COR-L47 (cell line): Measurements from ENCODE around the gene KCNA10.
"Not testable (repeated sequence)": the region's sequence is repeated elsewhere in the genome, so short reads cannot be mapped to it uniquely, and the experiment has no call there.

Experiments
- DNase-seq: peaks from one replicate; lab custom pipeline; 2025; lab: John Stamatoyannopoulos, UW

Gene KCNA10

DNA sequence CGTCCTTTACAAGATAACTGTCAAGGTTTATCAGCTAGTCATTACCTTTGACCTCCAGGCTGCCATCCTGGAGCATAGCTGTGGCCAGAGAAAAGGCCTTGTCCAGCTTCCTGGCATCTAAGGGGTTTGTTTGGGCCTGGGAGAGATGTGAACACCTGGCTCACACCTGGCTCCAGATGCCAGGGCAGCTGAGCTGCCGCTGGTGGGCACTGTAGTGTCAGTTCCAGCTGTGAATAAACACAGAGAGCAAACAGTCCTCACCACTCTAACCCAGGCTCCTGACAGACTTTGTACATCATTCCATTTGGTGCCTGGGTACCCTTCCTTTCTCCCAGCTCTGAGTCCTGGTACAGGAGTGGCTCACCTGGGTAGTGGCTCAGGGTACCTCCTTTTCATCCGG, 14.3 kb upstream of the KCNA10 start:
- DNase-seq: peak; percentile 29

DNA sequence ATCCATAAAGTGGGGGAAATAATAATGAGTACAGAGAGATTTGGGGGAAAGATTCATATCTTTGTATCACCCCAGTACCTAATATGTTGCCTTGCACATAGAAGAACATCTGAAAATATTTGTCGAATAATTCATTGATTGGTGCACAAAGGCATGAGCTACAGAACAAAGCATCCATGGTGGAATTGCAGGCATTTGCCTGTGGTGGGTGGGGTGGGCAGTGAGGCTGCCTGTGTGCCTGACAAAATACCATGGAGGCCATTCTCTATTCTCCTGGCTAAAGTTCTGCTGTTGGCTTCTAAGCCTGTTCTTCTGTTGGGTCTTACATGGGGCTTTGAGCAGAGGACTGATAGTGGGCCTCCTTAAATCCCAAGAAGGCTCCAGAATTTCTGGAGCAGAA, 10.0 kb upstream of the KCNA10 start:
- DNase-seq: no peak

DNA sequence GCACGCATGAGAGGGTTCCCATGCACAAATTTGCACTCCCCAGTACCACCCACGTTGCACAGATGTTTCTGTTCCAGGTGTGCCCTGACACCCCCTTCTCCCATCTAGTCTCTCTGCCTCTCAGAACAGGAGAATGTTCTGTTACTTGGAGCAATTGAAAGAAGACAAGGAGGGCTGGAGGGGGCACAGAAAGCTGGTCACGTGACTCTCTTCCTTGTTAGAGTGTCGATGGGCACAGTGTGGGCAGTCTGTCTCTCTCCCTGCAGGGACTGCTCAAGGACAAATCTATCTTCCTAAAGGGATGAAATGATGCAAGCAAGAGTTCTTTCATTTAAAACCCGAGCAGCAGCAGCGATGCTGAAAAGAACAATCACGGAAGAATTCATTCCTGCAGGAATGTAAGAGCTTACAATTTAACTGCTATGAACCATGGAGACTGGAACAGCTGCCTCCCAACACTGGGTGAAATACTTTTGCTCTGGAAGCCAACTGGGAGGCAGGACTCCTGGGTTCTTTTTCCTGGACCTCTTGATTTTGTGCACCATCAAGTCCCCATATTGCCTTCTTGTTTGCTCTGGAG, 7.3 kb upstream of the KCNA10 start:
- DNase-seq: no peak

DNA sequence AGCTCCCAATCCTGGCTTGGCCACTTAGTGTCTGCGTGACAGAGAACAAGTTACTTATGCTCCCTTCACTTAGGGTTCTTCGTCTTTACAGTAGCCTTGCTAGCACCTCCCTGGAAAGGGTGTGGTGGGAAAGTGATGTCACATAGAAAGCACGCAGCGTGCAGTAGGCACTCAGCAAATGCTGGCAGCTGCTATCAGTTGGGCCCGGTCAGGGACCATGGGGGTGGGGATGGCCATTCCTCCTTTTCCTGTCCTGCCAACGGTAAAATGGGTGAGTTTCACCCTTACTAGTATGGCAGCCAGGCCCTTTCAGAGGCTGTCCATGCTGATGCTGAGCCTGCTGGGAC, 6.2 kb upstream of the KCNA10 start:
- no peak for DNase-seq

DNA sequence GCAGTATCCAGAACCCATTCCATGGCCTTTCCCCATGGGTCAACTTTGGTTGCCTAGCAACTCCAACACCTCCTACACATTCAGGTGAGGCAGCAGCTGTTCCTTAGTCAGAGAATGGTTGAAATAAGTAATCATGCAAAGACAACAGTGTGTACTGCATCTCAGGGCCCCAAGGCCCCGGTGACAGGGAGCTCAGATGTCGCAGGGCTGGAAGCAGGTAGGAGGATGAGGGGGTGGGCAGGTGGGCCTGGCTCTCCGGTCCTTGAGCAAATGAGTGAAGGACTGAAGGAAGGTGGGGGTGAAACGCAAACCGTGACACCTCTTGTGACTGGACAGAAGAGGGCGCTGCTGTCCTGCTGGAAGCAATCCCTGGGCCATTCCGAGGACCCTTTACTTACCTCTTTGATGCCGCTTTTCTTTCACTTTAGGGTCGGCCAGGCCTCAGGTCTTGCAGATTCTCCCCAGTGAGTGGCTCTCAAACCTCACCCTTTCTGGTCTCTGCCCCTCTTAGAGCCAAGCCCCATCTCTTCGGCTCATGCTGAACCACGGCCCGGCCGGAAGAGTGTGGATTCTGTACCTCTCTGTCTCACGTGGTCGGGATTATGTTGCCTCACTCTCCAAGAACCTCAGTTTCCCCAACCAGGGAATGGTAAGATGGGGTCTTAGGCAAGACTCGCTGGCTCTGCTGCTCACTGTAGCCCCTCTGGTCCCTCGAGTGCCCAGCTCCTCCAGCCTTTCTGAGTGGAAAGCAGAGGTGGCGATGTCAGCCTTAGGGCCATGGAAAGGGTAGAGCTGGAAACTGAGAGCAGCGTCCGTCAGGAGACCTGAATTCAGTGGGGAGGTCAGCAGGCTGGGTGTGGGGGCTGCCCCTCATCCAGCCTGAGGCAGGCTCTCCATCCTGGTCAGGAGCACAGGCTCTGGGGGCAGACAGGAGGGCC, 5.6 kb upstream of the KCNA10 start:
- peak; percentile 67 for DNase-seq

DNA sequence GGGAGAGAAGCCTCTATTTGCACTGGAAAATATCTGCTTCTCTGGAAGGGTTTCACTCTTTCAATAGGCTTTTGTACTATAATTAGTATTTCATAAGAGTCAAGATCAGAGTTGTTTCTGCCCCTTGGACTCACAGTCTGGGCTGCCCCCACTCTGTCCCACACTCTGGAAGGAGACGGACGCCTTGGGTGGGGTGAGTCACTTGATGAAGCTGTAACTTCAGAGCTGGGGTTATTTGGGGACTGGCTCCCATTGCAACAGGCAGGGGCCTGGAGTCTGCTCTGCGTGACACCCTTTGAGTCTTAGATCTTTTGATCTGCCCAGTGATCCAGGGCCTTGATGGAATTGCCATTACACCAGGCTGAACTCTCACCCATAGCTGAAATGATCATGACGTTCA, 4.0 kb upstream of the KCNA10 start:
- DNase-seq: no peak

DNA sequence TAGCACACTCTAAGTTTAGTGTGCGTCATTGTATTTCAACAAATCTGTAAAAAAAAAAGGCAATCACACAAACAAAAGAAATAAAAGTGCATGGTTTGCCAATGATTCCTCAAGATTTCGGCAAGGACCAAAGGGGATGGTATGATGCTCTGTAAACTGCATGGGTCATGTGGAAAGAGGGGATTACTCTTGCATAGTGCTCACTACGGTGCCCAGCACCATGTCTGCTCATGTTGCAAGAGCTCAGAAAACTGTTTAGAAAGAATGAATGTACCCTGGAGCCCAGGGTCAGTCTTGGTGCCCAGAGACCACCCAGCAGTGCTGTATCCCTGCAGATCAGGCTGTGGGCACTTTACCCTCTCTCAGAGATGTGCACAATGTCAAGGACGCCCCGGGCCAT, 3.6 kb upstream of the KCNA10 start:
- DNase-seq: no peak

DNA sequence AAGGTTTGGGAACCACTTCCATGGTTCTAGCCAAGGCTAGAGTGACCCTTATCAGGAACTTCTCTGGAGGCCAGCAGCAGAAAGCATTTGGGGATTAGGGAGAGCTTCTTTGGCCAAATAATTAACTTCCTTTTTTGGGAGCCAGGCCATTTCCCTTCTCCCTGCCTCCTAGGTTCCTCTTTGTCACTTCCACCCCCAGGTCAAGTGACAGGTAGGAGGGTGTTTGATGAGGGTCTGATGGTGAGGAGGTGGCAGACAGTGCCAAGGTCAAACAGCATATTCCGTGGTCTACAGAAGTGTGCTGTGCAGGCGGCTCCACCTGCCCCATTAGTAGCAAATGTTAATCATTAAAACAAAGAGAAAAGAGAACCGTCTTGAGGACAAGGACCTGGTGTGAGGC, 1.9 kb upstream of the KCNA10 start:
- DNase-seq: no peak

DNA sequence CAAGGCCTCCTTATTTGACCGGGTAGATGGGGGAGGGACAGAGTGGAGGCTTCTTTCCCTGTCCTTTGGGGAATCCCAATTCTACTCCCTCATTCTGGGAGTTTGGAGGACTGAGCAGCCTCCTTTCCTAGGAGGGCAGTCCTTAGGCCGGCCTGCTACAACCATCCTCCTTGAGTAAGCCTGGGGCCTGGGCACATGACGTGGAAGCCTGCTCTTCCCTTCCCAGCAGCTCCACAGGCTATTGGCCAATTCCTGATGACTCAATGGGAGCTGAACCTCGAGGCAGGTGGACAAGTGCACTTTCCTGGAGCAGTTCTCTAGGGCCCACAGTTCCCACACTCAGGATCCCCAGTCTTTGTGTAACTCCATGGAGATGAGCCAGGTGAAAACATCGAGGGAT, 3.1 kb downstream of the KCNA10 start:
- DNase-seq: no peak

DNA sequence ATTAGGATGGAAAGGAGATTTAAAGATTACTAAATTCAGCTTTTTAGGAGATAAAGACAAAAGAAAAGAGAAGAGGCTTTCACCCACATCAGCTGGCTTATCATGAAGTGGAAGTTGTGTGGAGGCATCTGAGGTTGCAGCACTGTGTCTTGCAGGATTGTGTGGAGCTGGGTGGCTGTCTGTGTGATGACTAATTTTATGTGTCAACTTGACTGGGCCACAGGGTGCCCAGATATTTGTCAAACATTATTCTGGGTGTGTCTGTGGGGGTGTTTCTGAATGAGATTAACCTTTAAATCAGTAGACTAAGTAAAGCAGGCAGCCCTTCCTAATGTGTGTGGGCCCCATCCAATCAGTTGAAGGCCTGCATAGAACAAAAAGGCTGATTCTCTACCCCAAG, 3.9 kb downstream of the KCNA10 start:
- DNase-seq: no peak

DNA sequence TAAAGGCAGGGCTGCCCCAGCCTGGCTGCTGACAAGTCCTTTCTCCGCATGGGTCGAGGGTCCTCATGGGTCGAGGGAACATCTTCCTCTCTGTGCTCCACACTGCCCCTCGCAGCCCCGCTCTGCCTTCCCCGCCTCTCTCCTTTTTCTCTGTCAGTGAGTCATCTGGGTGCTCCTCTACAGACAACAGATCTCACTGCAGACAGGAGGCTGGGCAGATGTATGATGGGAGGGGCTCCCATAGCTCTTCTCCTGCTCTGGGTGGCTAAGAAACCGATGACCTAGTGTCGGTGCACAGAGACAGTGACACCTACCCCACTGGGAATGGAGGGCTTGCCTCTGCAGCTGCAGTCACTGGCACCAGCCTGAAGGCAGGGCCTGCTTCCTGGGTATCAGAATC, 5.5 kb downstream of the KCNA10 start:
- DNase-seq: no peak

DNA sequence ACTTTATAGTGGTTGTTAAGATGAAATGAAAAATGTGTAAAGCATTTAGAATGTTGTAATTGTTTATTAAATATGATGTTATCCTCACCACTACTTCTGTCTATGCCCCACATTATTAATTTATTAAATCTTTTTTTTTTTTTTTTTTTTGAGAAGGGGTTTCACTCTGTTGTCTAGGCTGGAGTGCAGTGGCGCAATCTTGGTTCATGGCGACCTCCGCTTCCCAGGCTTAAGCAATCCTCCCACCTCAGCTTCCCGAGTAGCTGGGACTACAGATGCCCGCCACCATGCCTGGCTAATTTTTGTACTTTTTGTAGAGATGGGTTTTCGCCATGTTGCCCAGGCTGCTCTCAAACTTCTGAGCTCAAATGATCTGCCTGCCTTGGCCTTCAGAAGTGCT, 7.5 kb downstream of the KCNA10 start:
- DNase-seq: no peak

DNA sequence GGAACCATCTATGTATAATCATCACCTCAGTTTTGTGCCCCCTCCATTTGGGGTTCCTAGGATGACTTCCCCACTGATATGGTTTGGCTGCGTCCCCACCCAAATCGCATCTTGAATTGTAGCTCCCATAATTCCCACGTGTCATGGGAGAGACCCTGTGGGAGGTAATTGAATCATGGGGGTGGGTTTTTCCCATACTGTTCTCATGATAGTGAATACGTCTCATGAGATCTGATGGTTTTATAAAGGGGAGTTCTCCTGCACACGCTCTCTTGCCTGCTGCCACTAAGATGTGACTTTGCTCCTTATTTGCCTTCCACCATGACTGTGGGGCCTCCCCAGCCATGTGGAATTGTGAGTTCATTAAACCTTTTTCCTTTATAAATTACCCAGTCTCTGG, 8.1 kb downstream of the KCNA10 start:
- DNase-seq: not testable (repeated sequence)

DNA sequence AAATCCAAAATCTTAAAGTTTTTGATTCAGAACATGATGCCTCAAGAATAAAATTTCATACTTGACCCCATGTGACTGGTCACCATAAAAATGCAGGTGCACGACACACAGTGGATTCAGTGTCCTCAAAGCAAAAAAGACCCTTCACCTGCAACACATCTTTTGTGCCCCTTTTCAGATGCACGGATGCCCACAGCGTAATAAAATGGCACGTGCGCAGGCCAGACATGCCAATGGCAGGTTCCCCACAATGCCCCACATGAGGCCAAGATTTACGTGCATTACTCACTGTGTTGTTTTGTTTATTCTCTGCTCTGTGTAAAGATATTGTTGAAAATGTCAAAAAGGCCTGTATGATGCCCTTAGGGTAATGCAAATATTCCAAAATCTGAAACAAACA, 9.3 kb downstream of the KCNA10 start:
- DNase-seq: no peak

DNA sequence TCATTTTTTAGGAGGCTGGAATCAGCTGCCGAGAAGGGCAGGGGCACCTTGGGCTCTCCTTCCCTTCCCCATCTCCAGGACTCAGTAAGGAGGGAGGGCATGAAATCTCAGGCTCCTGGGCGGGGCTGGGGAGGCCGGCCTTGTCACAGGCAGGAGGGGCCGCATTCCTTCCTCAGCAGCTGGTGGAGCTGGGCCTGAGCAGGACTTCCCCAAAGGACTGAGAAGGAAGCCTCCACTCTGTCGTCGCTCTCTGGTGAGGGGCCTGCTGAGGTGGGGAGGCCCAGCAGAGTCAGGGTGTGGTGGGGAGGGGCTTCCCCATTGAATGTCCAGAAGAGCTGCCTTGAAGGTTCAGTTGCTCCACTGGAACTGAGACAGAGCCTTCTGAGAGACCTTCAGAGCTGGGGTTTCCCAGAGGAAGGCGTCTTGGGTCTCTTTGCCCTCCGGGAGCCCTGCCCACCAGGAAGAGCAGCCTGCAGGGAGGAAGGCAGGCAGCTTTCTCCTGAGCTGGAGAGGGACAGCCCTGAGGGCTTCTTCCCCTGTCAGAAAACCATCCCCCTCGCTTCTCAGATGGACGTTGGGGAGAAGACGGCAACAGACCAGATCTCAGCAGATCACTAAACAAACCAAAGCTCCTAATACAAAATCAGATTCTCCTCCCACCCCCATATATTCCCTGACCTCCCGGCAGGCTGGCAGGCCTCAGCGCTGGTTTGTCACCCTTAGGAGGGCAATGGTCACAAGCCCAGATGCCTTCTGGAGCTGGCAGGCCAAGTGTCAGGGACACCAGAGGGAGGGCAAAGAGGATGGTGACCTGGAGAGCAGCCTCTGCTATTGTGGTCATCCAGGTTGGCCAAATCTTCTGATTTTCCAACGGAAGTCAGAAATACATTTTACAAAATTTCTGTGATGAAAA, 10.7 kb downstream of the KCNA10 start:
- DNase-seq: no peak

DNA sequence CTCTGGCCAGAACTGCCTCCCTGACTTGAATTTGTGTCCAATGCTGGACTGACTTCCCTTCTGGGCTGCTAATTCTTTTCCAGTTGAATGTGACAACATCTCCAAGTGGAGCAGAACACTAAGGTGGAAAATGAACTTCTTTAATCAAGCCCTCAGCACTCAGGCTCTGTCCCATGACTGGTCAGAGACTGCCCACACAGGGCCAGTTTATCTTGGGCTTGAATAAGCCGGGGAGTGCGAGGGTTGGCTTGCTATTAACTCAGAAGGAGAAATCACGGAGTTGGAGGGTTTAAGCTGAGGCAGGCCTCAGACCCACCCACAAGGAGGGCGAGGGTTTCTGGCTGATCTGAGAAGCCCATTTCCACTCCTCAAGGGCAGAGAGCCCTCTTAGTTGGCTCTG, 12.4 kb downstream of the KCNA10 start:
- no peak for DNase-seq

DNA sequence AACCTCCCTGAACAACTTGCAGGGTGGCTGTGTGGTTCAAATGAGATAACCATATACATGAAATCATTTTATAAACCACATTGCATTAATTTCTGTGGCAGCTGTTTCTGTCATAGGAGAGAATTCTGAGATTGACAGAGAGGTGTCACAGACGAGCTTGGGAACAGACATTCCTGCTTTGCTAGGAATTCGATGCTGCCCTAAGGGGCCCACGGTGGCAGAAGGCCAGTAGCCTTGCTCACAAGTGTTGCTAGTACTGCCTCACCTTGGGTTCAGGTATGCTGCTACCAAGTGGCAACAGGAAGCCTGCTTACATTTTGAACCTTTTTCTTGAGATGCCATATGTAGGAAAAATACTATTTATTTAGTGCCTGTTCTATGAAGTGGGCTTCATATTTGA, 13.4 kb downstream of the KCNA10 start:
- DNase-seq: no peak

DNA sequence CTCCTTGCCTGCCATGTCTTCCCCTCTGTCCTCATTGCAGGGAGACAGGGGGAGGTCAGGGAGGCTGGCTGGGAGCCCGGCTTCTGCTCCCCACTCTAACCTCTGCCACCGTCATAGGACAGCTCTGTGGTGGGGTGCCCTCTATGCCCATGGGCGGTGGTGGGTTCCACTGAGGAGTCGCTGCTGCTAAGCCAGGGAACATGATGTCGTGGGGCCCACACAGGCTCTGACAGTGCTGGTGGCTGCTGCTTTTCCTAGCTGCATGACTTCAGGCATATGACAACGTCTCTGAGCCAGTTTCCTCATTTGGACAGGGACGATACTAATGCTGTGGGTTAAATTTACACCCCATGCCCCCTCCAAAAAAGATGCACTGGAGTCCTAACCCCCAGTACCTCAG, 14.7 kb downstream of the KCNA10 start:
- no peak for DNase-seq

DNA sequence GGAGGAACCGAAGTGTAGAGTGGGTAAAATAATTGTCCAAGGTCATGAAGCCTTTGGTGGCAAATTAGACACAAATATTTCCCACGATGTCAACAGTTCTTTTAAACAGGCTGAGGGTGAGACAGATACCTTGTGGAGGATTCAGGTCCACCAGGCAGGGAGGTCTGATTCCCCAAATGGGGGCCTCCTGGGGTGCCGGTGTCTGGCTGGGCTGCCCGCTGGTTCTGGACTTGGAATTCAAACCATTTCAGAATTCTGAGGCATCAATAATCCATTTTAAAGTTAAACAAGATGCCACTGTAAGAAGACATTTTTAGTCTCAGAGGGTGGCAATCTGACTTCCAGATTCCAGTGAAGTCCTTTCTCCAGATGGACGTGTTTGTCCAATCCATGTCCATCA, 15.5 kb downstream of the KCNA10 start:
- no peak for DNase-seq

DNA sequence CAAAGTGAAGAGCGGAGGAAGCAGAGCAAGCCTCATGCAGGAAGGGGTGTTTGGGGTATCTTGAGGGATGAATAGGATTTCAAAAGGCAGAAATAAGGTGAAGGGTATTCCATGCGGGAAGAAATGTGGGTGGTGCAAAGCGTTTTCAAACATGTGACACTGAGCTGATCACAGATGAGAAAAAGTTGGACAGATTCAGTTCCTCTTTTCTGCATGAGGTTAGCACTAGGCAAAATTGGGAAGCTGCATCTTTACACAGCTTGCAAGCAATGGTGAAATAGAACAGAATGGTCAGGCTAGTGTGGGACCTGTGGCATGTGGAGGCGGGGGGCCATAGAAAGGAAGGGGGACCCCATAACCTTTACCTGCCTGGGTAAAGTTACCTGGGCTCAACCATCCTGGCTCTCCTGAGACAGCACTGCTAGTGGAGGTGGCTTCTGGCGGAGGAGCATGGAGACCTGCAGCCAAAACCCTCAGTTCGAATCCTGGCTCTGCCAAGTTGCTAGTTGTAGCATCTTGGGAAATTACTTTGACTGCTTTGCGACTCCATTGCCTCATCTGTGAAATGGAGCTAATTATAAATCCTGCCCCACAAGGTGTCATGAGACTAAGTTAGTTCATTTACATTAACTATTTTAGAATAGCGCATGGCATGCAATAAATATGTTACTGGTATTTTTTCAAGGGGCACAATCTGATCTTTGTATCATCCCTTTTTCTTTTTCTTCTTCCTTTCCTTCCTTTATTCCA, 16.4 kb downstream of the KCNA10 start:
- DNase-seq: no peak

DNA sequence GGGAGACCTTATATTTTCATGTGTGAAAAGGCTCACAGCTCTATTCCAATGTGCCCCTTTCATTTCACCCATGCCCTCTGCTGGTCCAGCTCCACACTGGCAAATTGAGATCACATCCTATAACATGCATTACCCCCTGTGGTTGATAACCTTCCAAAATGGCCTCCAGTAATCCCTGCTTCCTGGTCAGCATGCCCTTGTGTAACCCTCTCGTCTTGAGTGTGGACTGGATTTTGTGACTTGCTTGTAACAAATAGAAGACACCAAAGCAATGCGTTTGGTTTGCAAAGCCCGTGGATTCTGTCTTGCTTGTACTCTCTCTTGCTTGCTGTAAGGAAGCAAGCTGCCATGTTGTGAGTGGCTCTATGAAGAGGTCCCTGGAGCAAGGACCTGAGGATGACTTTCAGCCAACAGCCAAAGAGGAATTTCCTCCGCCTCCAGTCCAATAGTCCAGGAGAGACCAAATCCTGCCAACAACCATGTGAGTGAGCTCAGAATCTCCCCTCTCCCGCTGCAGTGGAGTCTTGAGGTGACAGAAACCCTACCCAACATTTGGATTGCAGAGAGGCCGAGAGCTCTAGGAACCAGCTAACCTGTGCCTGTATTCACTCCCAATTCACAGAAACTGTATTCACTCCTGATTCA, 17.4 kb downstream of the KCNA10 start:
- DNase-seq: no peak

DNA sequence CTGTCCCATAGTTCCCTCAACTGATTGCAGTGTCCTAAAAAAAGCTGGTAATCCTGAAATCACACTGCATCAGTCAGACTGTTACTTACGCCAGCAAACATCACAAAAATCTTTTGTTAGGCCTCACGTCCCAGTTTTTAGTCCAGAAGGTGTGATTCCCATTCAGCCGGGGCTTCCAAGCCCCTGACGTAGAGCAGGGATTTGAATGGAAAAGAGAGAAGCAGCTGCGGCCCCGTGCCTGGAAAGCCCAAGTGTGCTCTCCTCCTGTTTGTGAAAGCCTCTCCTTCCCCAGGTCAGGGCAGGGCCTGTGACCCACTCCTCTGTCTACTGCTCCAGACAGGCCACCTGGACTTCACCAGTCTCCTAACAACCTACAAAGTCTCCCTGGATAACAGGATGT, 20.7 kb downstream of the KCNA10 start:
- no peak for DNase-seq
